Prostate gland (tissue), 2 donors: ENCODE measurements around the gene AADACL3.

Experiments
- CTCF ChIP-seq, 4 experiments: fragments of 200-600 bp in 2 of 4; fragments of 450-650 bp in 2 of 4; sonication (generic) in 2 of 4; IDR thresholded peaks; 1 replicate in 3 of 4; 2 replicates in 1 of 4; pipeline ENCODE4 v1.5.1; 2016 to 2019; ENCODE audit warnings: antibody characterized with exemption in 4 of 4, mild to moderate bottlenecking in 2 of 4, moderate library complexity in 2 of 4
- POLR2A ChIP-seq: fragments of 450-650 bp; IDR thresholded peaks from one replicate; pipeline ENCODE4 v1.6.1; 2016; ENCODE audit warnings: antibody characterized with exemption, mild to moderate bottlenecking
- POLR2AphosphoS5 ChIP-seq: sonication (generic); formaldehyde crosslinking; IDR thresholded peaks from one replicate; pipeline ENCODE4 v1.6.1; 2017; ENCODE audit warnings: antibody characterized with exemption

- TF ChIP-seq CTCF (IDR thresholded peaks at IDR 0.05) (no peak), POLR2A (no peak), POLR2AphosphoS5 (no peak)
These were observed 46.9 kb downstream of the AADACL3 start for GRCh38 chr1:12762766-12763165.
